ENCODE data around the gene COG1. TPM values are rescaled to one million over a fixed set of nuclear protein-coding genes. Genes with fewer than 3 reads are reported as not detected.

COG1 gene
- total and polyA plus RNA-seq, 2 of the 8 experiments (the other 6 are each of a cell fraction or from before 2014, with no cell fraction given): 11.0 to 19.5 TPM

GRCh38 chr17:73184136-73184993 lies 8.5 kb upstream of the COG1 start (continued):
- no peak for TF ChIP-seq CTCF (IDR thresholded peaks at IDR 0.05; ENCODE audit: control extremely low read depth in 1 of 3, insufficient read depth in 1 of 3, low read depth in 1 of 3, low read length in 3 of 3)
- no peak for TF ChIP-seq TBP (IDR thresholded peaks at IDR 0.05; ENCODE audit: low read depth, low read length)
- no peak for TF ChIP-seq JUN (IDR thresholded peaks at IDR 0.05; ENCODE audit: low read depth, low read length)
- TF ChIP-seq RNF2 (IDR thresholded peaks at IDR 0.05; ENCODE audit: borderline replicate concordance, low read depth, low read length, missing control alignments, poor library complexity, severe bottlenecking): no peak
- TF ChIP-seq PHF8 (conservative IDR thresholded peaks at IDR 0.05; ENCODE audit: low read depth, low read length): no peak
- no peak for TF ChIP-seq KDM4A (IDR thresholded peaks at IDR 0.05; ENCODE audit: low read depth, low read length, severe bottlenecking)
